ENCODE data around the gene PXYLP1. TPM values are rescaled to one million over a fixed set of nuclear protein-coding genes. Genes with fewer than 3 reads are reported as not detected.

The PXYLP1 gene
- total RNA-seq, 1 experiment from 2014 or later: 11.3 TPM

- DNase-seq (ENCODE audit: low spot score): no peak
- intact Hi-C loops (cut with micrococcal nuclease; ENCODE audit: unreplicated experiment): no loop called here
- Histone ChIP-seq H3K27ac (ENCODE audit: low read depth, low read length, poor library complexity, severe bottlenecking) (no peak overlapping the region), H3K4me3 (ENCODE audit: low read depth, low read length, poor library complexity, severe bottlenecking) (no peak overlapping the region), H3K36me3 (ENCODE audit: insufficient read depth, low read length, poor library complexity, severe bottlenecking) (no peaks in the 10 kb centered on the region), H3K4me1 (ENCODE audit: insufficient read depth, low read length, poor library complexity, severe bottlenecking) (no peaks in the 10 kb centered on the region), H3K9me3 (ENCODE audit: low read depth, low read length, poor library complexity, severe bottlenecking) (no peaks in the 10 kb centered on the region), H3K27me3 (replicated peaks; ENCODE audit: insufficient read depth, low read depth, low read length, poor library complexity) (no peaks in the 10 kb centered on the region)
- CTCF ChIA-PET: no interaction called here
- no TSS peak for BruUV-seq (replicated peaks)
- TF ChIP-seq CTCF (conservative IDR thresholded peaks at IDR 0.05; ENCODE audit: low read depth, low read length) (no peak), EZH2 (IDR thresholded peaks at IDR 0.05; ENCODE audit: borderline replicate concordance, low read depth, low read length, poor library complexity, severe bottlenecking) (no peak)
- POLR2A ChIA-PET (ENCODE audit: low non-redundant PET): no interaction called here
Observed at GRCh38 chr3:141330235-141330634, 98.6 kb downstream of the PXYLP1 start.

- no peaks in the 10 kb centered on the region for H3K36me3 ChIP-seq (ENCODE audit: insufficient read depth, low read length, poor library complexity, severe bottlenecking)
- DNase-seq (ENCODE audit: low spot score): no peak
- BruUV-seq (replicated peaks): no TSS peak
- TF ChIP-seq EZH2 (IDR thresholded peaks at IDR 0.05; ENCODE audit: borderline replicate concordance, low read depth, low read length, poor library complexity, severe bottlenecking) (no peak), CTCF (conservative IDR thresholded peaks at IDR 0.05; ENCODE audit: low read depth, low read length) (no peak)
- no peaks in the 10 kb centered on the region for H3K9me3 ChIP-seq (ENCODE audit: low read depth, low read length, poor library complexity, severe bottlenecking)
- intact Hi-C loops (cut with micrococcal nuclease; ENCODE audit: unreplicated experiment): no loop called here
- H3K27ac ChIP-seq (ENCODE audit: low read depth, low read length, poor library complexity, severe bottlenecking): no peak overlapping the region
- ChIA-PET POLR2A (ENCODE audit: low non-redundant PET) (no interaction called here), CTCF (no interaction called here)
- no peaks in the 10 kb centered on the region for H3K4me1 ChIP-seq (ENCODE audit: insufficient read depth, low read length, poor library complexity, severe bottlenecking)
- no peak overlapping the region for H3K4me3 ChIP-seq (ENCODE audit: low read depth, low read length, poor library complexity, severe bottlenecking)
- no peaks in the 10 kb centered on the region for H3K27me3 ChIP-seq (replicated peaks; ENCODE audit: insufficient read depth, low read depth, low read length, poor library complexity)
Observed at GRCh38 chr3:141330718-141331376, 99.2 kb downstream of the PXYLP1 start.

- Histone ChIP-seq H3K36me3 (ENCODE audit: insufficient read depth, low read length, poor library complexity, severe bottlenecking) (no peaks in the 10 kb centered on the region), H3K4me1 (ENCODE audit: insufficient read depth, low read length, poor library complexity, severe bottlenecking) (no peaks in the 10 kb centered on the region), H3K27ac (ENCODE audit: low read depth, low read length, poor library complexity, severe bottlenecking) (no peak overlapping the region), H3K4me3 (ENCODE audit: low read depth, low read length, poor library complexity, severe bottlenecking) (no peak overlapping the region), H3K9me3 (ENCODE audit: low read depth, low read length, poor library complexity, severe bottlenecking) (no peaks in the 10 kb centered on the region), H3K27me3 (replicated peaks; ENCODE audit: insufficient read depth, low read depth, low read length, poor library complexity) (no peaks in the 10 kb centered on the region)
- intact Hi-C loops (cut with micrococcal nuclease; ENCODE audit: unreplicated experiment): no loop called here
- BruUV-seq (replicated peaks): no TSS peak
- TF ChIP-seq CTCF (conservative IDR thresholded peaks at IDR 0.05; ENCODE audit: low read depth, low read length): no peak
- no peak for TF ChIP-seq EZH2 (IDR thresholded peaks at IDR 0.05; ENCODE audit: borderline replicate concordance, low read depth, low read length, poor library complexity, severe bottlenecking)
- ChIA-PET CTCF (no interaction called here), POLR2A (ENCODE audit: low non-redundant PET) (no interaction called here)
- DNase-seq (ENCODE audit: low spot score): peak; percentile 66
Observed at GRCh38 chr3:141331377-141332318, 100.0 kb downstream of the PXYLP1 start.

Measured in A673 (cell line).